Left ventricle myocardium inferior (tissue), 1 donor: ENCODE measurements around the gene GPC5. TPM values are rescaled to one million over a fixed set of nuclear protein-coding genes. Genes with fewer than 3 reads are reported as not detected.

Source experiments
- DNase-seq: peaks from one replicate; pipeline ENCODE4 v3.0.0-alpha.2; 2020
- H3K27ac ChIP-seq: fragments of 200-600 bp; replicated peaks from 2 replicates; pipeline ENCODE4 v1.8.0; 2021
- H3K27me3 ChIP-seq: fragments of 200-600 bp; 2 replicates; pipeline ENCODE4 v1.8.0; 2021; ENCODE audit warnings: low read depth
- H3K36me3 ChIP-seq: fragments of 200-600 bp; 2 replicates; pipeline ENCODE4 v1.8.0; 2021
- H3K4me1 ChIP-seq: fragments of 200-600 bp; 2 replicates; pipeline ENCODE4 v1.8.0; 2021
- H3K4me3 ChIP-seq: fragments of 200-600 bp; 2 replicates; pipeline ENCODE4 v1.8.0; 2021; ENCODE audit warnings: mild to moderate bottlenecking, moderate library complexity
- H3K9me3 ChIP-seq: fragments of 200-600 bp; replicated peaks from 2 replicates; pipeline ENCODE4 v1.8.0; 2021
- intact Hi-C: fragments of 100-400 bp; cut with micrococcal nuclease; formaldehyde crosslinking; loops from one replicate; pipeline ENCODE4 v1.11.0; 2022
- total RNA-seq: library from RNA; stranded (reverse); fragmentation: NEBNext Ultra II Directional; extraction: Animal tissue kit (Norgen Biotek cat#: 25700); gene quantifications from one replicate; pipeline ENCODE4 v1.2.1, GENCODE V29; 2021
- TF ChIP-seq, protein P1 (sequence below): fragments of 200-600 bp; IDR thresholded peaks from 2 replicates; pipeline ENCODE4 v1.8.0; 2021; ENCODE audit warnings: antibody characterized with exemption, mild to moderate bottlenecking, borderline replicate concordance
- donor health status: DM: no; HTN: yes; CAD: no; lungs with severe emphysema.

GPC5 gene
- total RNA-seq, 1 donor from 2014 or later, result 1.5 TPM

DNA sequence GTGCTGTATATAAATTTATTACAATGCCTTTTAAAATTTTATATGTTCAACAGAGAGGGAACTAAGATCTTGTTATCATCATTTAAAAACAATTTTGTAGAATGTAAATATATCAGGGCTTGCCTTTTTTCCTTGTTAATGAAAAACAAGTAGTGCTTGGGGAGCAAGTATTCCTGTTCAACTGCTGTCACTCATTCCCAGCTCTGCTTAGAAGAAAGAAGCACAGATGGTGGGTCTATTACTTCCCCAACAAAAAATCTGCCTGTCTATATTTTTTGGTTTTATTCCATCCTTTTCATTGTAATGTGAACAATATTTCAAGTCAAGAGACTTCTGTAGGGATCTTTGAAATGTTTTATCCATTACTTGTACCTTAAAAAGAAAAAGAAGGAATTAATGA, 503.9 kb downstream of the GPC5 start:
- TF ChIP-seq, protein P1, sequence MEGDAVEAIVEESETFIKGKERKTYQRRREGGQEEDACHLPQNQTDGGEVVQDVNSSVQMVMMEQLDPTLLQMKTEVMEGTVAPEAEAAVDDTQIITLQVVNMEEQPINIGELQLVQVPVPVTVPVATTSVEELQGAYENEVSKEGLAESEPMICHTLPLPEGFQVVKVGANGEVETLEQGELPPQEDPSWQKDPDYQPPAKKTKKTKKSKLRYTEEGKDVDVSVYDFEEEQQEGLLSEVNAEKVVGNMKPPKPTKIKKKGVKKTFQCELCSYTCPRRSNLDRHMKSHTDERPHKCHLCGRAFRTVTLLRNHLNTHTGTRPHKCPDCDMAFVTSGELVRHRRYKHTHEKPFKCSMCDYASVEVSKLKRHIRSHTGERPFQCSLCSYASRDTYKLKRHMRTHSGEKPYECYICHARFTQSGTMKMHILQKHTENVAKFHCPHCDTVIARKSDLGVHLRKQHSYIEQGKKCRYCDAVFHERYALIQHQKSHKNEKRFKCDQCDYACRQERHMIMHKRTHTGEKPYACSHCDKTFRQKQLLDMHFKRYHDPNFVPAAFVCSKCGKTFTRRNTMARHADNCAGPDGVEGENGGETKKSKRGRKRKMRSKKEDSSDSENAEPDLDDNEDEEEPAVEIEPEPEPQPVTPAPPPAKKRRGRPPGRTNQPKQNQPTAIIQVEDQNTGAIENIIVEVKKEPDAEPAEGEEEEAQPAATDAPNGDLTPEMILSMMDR, result no peak
- H3K9me3 ChIP-seq, result no peaks in the 10 kb centered on the region
- no peak overlapping the region for H3K27ac ChIP-seq
- intact Hi-C loops, result no loop called here
- H3K4me1 ChIP-seq, result no peaks in the 10 kb centered on the region
- H3K36me3 ChIP-seq, result no peaks in the 10 kb centered on the region
- no peak for DNase-seq
- no peaks in the 10 kb centered on the region for H3K27me3 ChIP-seq
- H3K4me3 ChIP-seq, result no peak overlapping the region

DNA sequence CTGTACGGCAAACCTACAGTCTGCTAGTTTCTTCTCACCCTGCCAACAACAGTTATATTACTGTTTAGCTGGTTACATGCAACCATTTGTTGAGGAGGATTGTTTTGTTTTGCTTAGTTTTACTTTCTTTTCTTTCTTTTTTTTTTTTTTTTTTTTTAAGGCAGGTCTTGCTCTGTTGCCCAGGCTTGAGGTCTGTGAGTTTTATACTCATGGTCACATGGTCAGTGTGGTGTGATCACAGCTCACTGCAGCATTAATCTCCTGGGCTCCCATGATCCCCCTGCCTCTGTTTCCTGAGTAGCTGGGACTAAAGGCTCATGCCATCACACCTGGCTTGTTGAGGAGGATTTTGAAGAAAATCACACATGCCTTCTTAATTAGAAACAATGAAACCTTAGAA, 505.6 kb downstream of the GPC5 start:
- Histone ChIP-seq H3K36me3 (no peaks in the 10 kb centered on the region), H3K4me1 (no peaks in the 10 kb centered on the region), H3K27me3 (no peaks in the 10 kb centered on the region), H3K9me3 (no peaks in the 10 kb centered on the region), H3K4me3 (no peak overlapping the region), H3K27ac (no peak overlapping the region)
- TF ChIP-seq, protein P1, result no peak
- no peak for DNase-seq
- intact Hi-C loops, result no loop called here

DNA sequence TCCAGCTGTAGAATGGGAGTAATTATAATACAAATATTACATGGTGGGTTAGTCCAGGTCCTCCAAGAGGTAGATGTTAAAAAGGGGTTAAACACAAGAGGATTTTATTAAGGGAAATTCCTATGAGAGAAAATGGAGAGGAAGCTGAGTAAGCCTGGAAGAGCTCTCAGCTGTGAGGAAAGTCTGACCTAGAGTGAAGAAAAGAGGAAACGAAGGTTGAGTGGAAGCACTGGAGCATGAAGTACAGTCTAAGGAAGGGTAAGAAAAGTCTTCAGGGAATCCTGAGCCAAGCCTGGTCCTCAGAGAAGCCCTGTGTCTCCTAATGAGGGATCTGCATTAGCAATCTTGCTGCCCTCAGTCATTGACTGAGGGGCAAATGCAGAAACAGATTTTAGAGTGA, 506.2 kb downstream of the GPC5 start:
- H3K9me3 ChIP-seq, result no peaks in the 10 kb centered on the region
- H3K4me3 ChIP-seq, result no peak overlapping the region
- intact Hi-C loops, result no loop called here
- no peak for DNase-seq
- H3K4me1 ChIP-seq, result no peaks in the 10 kb centered on the region
- no peaks in the 10 kb centered on the region for H3K36me3 ChIP-seq
- no peak overlapping the region for H3K27ac ChIP-seq
- no peaks in the 10 kb centered on the region for H3K27me3 ChIP-seq
- TF ChIP-seq, protein P1, result no peak

DNA sequence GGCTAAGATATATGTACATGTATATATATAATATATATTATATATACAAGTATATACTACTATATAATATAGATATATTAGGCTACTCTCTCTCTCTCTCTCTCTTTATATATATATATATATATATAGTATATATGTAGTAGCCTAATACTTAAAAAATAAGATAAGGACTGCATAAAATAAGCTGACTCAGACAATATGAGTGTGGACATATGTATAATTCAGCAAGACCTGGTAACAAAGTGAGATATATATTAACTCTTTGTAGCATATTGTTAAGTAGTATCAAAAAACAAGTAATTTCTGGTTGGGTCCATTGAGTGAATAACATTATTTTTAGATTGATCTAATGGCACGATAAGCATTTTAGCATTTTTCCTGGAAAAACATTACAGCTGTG, 509.0 kb downstream of the GPC5 start:
- no peak for DNase-seq
- intact Hi-C loops, result no loop called here
- Histone ChIP-seq H3K9me3 (no peaks in the 10 kb centered on the region), H3K27ac (no peak overlapping the region), H3K4me3 (no peak overlapping the region), H3K4me1 (no peaks in the 10 kb centered on the region), H3K27me3 (no peaks in the 10 kb centered on the region), H3K36me3 (no peaks in the 10 kb centered on the region)
- TF ChIP-seq, protein P1, result no peak

DNA sequence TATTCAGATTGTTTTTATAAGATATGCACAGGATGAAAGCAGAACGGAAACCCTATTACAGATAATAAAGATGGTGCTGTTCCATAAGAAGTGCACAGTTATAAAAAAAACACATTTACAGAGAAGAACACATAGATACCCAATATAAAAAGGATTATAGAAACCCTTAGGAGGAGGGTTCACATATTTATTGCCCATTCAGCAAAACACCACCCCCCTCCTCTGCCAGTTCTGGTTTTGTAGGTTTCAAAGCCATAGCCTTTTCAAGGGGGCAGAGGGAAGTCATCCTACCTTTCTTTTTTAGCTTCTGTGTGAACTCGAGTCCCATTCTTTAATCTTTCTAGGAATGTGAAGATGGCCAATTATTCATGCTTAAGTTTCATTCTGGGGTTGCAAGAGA, 511.2 kb downstream of the GPC5 start:
- H3K27me3 ChIP-seq, result no peaks in the 10 kb centered on the region
- no peaks in the 10 kb centered on the region for H3K4me1 ChIP-seq
- no peak overlapping the region for H3K27ac ChIP-seq
- H3K36me3 ChIP-seq, result no peaks in the 10 kb centered on the region
- TF ChIP-seq, protein P1, result no peak
- no peak for DNase-seq
- H3K4me3 ChIP-seq, result no peak overlapping the region
- H3K9me3 ChIP-seq, result no peaks in the 10 kb centered on the region
- intact Hi-C loops, result no loop called here
